Bronchial epithelial cell (primary cell): ENCODE results near the gene SLC6A3. TPM values are rescaled to one million over a fixed set of nuclear protein-coding genes. Genes with fewer than 3 reads are reported as not detected.

Source experiments
- DNase-seq: peaks from one replicate; pipeline ENCODE4 v3.0.0-alpha.2; 2010; ENCODE audit warnings: low read depth
- FAIRE-seq: peaks from 2 replicates; lab custom pipeline; 2011; peaks lifted over from hg19 to GRCh38; lab: Jason Lieb, UNC
- H3K27me3 ChIP-seq: 2 replicates; pipeline ENCODE4 v1.5.1; 2011; ENCODE audit warnings: low read length; ENCODE audit not compliant: control insufficient read depth, insufficient read depth
- H3K36me3 ChIP-seq: 2 replicates; pipeline ENCODE4 v1.5.1; 2011; ENCODE audit warnings: low read length; ENCODE audit not compliant: control insufficient read depth, insufficient read depth
- H3K4me3 ChIP-seq: 2 replicates; pipeline ENCODE4 v1.5.1; 2011; ENCODE audit warnings: mild to moderate bottlenecking, low read depth, low read length, control low read depth
- CTCF ChIP-seq: IDR thresholded peaks from 2 replicates; pipeline ENCODE4 v1.5.1; 2011; ENCODE audit warnings: mild to moderate bottlenecking, moderate library complexity, low read length, control low read depth, inconsistent platforms; ENCODE audit not compliant: insufficient read depth, severe bottlenecking
- total RNA-seq: library from RNA; depleted of rRNA; stranded (reverse); fragments of >200 nt; gene quantifications from 2 replicates; pipeline ENCODE4 v1.2.1, GENCODE V29; 2014

The SLC6A3 gene
- total RNA-seq, 1 donor from 2014 or later: not detected

- DNase-seq: no peak
- H3K4me3 ChIP-seq: no peak overlapping the region
- TF ChIP-seq CTCF: no peak
- no peaks in the 10 kb centered on the region for H3K27me3 ChIP-seq
- FAIRE-seq: no peak
- no peaks in the 10 kb centered on the region for H3K36me3 ChIP-seq
These were observed 28.3 kb downstream of the SLC6A3 start for GRCh38 chr5:1416856-1417469.

- TF ChIP-seq CTCF: no peak
- no peak overlapping the region for H3K4me3 ChIP-seq
- no peak for DNase-seq
- FAIRE-seq: no peak
- no peaks in the 10 kb centered on the region for H3K27me3 ChIP-seq
- no peaks in the 10 kb centered on the region for H3K36me3 ChIP-seq
These were observed 29.4 kb downstream of the SLC6A3 start for GRCh38 chr5:1415626-1416360.

- FAIRE-seq (no peak), DNase-seq (no peak)
- H3K4me3 ChIP-seq: no peak overlapping the region
- no peaks in the 10 kb centered on the region for H3K36me3 ChIP-seq
- H3K27me3 ChIP-seq: no peaks in the 10 kb centered on the region
- TF ChIP-seq CTCF: no peak
These were observed 30.2 kb downstream of the SLC6A3 start for GRCh38 chr5:1415059-1415425.

- TF ChIP-seq CTCF: no peak
- no peak for FAIRE-seq
- no peak overlapping the region for H3K4me3 ChIP-seq
- H3K27me3 ChIP-seq: no peaks in the 10 kb centered on the region
- no peaks in the 10 kb centered on the region for H3K36me3 ChIP-seq
- DNase-seq: no peak
These were observed 30.8 kb downstream of the SLC6A3 start for GRCh38 chr5:1414311-1415058.

- no peak for DNase-seq
- H3K4me3 ChIP-seq: no peak overlapping the region
- no peaks in the 10 kb centered on the region for H3K27me3 ChIP-seq
- TF ChIP-seq CTCF: no peak
- H3K36me3 ChIP-seq: no peaks in the 10 kb centered on the region
- FAIRE-seq: no peak
These were observed 31.5 kb downstream of the SLC6A3 start for GRCh38 chr5:1413611-1414241.
